Activated T-cell treated with anti-CD3 and anti-CD28 coated beads, Interleukin-2, amount 50 U/mL, for 24 hours (primary cell): ENCODE measurements around the gene NCOA6.
A peak's percentile ranks its signal among the peaks of the same experiment; 100 is the strongest.

Experiments
- DNase-seq: peaks from one replicate; pipeline ENCODE4 v3.0.0-alpha.2; 2020
- H3K27ac Mint-ChIP-seq: 2 replicates; pipeline ENCODE4 v1.8.0; 2020; ENCODE audit warnings: mild to moderate bottlenecking, mixed read lengths
- H3K27me3 Mint-ChIP-seq: 2 replicates; pipeline ENCODE4 v1.8.0; 2020; ENCODE audit warnings: mixed read lengths
- H3K36me3 Mint-ChIP-seq: 2 replicates; pipeline ENCODE4 v1.8.0; 2020; ENCODE audit warnings: low read depth, mixed read lengths
- H3K4me1 Mint-ChIP-seq: 2 replicates; pipeline ENCODE4 v1.8.0; 2020; ENCODE audit warnings: low read depth, mixed read lengths
- H3K4me3 Mint-ChIP-seq: 2 replicates; pipeline ENCODE4 v1.8.0; 2020; ENCODE audit warnings: mild to moderate bottlenecking, moderate library complexity, mixed read lengths
- H3K9me3 Mint-ChIP-seq: 2 replicates; pipeline ENCODE4 v1.8.0; 2020; ENCODE audit warnings: mixed read lengths

Gene NCOA6

GRCh38 chr20:34850969-34851368 lies 25.5 kb upstream of the NCOA6 start:
- DNase-seq, result no peak
- H3K9me3 Mint-ChIP-seq, result no peaks in the 10 kb centered on the region

GRCh38 chr20:34849778-34850177 lies 24.3 kb upstream of the NCOA6 start:
- Mint-ChIP-seq H3K4me3 (no peak overlapping the region), H3K36me3 (peaks cover 39% of the 10 kb centered on the region), H3K4me1 (no peaks in the 10 kb centered on the region)

More at GRCh38 chr20:34850969-34851368, 25.5 kb upstream of the NCOA6 start:
- no peak overlapping the region for H3K4me3 Mint-ChIP-seq
- H3K4me1 Mint-ChIP-seq, result no peaks in the 10 kb centered on the region
- peaks cover 47% of the 10 kb centered on the region for H3K36me3 Mint-ChIP-seq
- no peaks in the 10 kb centered on the region for H3K27me3 Mint-ChIP-seq
- H3K27ac Mint-ChIP-seq, result no peak overlapping the region

GRCh38 chr20:34848597-34848996 lies 23.1 kb upstream of the NCOA6 start:
- H3K9me3 Mint-ChIP-seq, result no peaks in the 10 kb centered on the region
- no peaks in the 10 kb centered on the region for H3K27me3 Mint-ChIP-seq
- no peak overlapping the region for H3K27ac Mint-ChIP-seq

More at GRCh38 chr20:34849778-34850177, 24.3 kb upstream of the NCOA6 start:
- DNase-seq, result no peak
- H3K27ac Mint-ChIP-seq, result no peak overlapping the region
- no peaks in the 10 kb centered on the region for H3K27me3 Mint-ChIP-seq
- H3K9me3 Mint-ChIP-seq, result no peaks in the 10 kb centered on the region

GRCh38 chr20:34843421-34843820 lies 18.0 kb upstream of the NCOA6 start:
- Mint-ChIP-seq H3K27ac (no peak overlapping the region), H3K4me3 (no peak overlapping the region), H3K36me3 (peaks cover 5% of the 10 kb centered on the region), H3K27me3 (no peaks in the 10 kb centered on the region), H3K4me1 (no peaks in the 10 kb centered on the region), H3K9me3 (no peaks in the 10 kb centered on the region)
- DNase-seq, result no peak

More at GRCh38 chr20:34848597-34848996, 23.1 kb upstream of the NCOA6 start:
- Mint-ChIP-seq H3K4me3 (no peak overlapping the region), H3K4me1 (no peaks in the 10 kb centered on the region), H3K36me3 (peaks cover 34% of the 10 kb centered on the region)
- DNase-seq, result no peak

- H3K4me1 Mint-ChIP-seq, result no peaks in the 10 kb centered on the region
- no peaks in the 10 kb centered on the region for H3K27me3 Mint-ChIP-seq
- no peaks in the 10 kb centered on the region for H3K36me3 Mint-ChIP-seq
- H3K9me3 Mint-ChIP-seq, result no peaks in the 10 kb centered on the region
- H3K4me3 Mint-ChIP-seq, result no peak overlapping the region
- no peak for DNase-seq
- no peak overlapping the region for H3K27ac Mint-ChIP-seq
These were observed 16.7 kb upstream of the NCOA6 start for GRCh38 chr20:34842143-34842542.

GRCh38 chr20:34834459-34834893 lies 9.0 kb upstream of the NCOA6 start:
- Mint-ChIP-seq H3K4me1 (peaks cover 1% of the 10 kb centered on the region), H3K4me3 (no peak overlapping the region), H3K27ac (no peak overlapping the region), H3K36me3 (no peaks in the 10 kb centered on the region), H3K9me3 (no peaks in the 10 kb centered on the region), H3K27me3 (peaks cover 8% of the 10 kb centered on the region)
- peak; percentile 37 for DNase-seq

GRCh38 chr20:34831936-34832335 lies 6.5 kb upstream of the NCOA6 start:
- no peak for DNase-seq

GRCh38 chr20:34829191-34829590 lies 3.7 kb upstream of the NCOA6 start:
- Mint-ChIP-seq H3K36me3 (peaks cover 8% of the 10 kb centered on the region), H3K27me3 (peaks cover 4% of the 10 kb centered on the region), H3K9me3 (no peaks in the 10 kb centered on the region), H3K27ac (no peak overlapping the region), H3K4me3 (no peak overlapping the region), H3K4me1 (peaks cover 13% of the 10 kb centered on the region)
- DNase-seq, result no peak

More at GRCh38 chr20:34831936-34832335, 6.5 kb upstream of the NCOA6 start:
- Mint-ChIP-seq H3K36me3 (no peaks in the 10 kb centered on the region), H3K4me1 (peaks cover 1% of the 10 kb centered on the region), H3K9me3 (no peaks in the 10 kb centered on the region), H3K27me3 (peaks cover 8% of the 10 kb centered on the region), H3K27ac (no peak overlapping the region), H3K4me3 (no peak overlapping the region)

- H3K27me3 Mint-ChIP-seq, result no peaks in the 10 kb centered on the region
- peak overlapping the region; percentile 96 for H3K4me3 Mint-ChIP-seq
- peak overlapping the region; percentile 96 for H3K27ac Mint-ChIP-seq
- peaks cover 18% of the 10 kb centered on the region for H3K36me3 Mint-ChIP-seq
- H3K4me1 Mint-ChIP-seq, result peaks cover 44% of the 10 kb centered on the region
- H3K9me3 Mint-ChIP-seq, result no peaks in the 10 kb centered on the region
- peak; percentile 79 for DNase-seq
These were observed 483 bp downstream of the NCOA6 start for GRCh38 chr20:34824806-34825529.

- no peaks in the 10 kb centered on the region for H3K9me3 Mint-ChIP-seq
- H3K4me3 Mint-ChIP-seq, result peak overlapping the region; percentile 96
- peaks cover 18% of the 10 kb centered on the region for H3K36me3 Mint-ChIP-seq
- peaks cover 49% of the 10 kb centered on the region for H3K4me1 Mint-ChIP-seq
- H3K27me3 Mint-ChIP-seq, result no peaks in the 10 kb centered on the region
- peak overlapping the region; percentile 96 for H3K27ac Mint-ChIP-seq
- peak; percentile 80 for DNase-seq
These were observed 1.0 kb downstream of the NCOA6 start for GRCh38 chr20:34824452-34824805.

GRCh38 chr20:34824026-34824425 lies 1.4 kb downstream of the NCOA6 start:
- no peaks in the 10 kb centered on the region for H3K27me3 Mint-ChIP-seq
- peaks cover 53% of the 10 kb centered on the region for H3K4me1 Mint-ChIP-seq
- H3K27ac Mint-ChIP-seq, result peak overlapping the region; percentile 96
- peak overlapping the region; percentile 96 for H3K4me3 Mint-ChIP-seq
- H3K9me3 Mint-ChIP-seq, result no peaks in the 10 kb centered on the region
- H3K36me3 Mint-ChIP-seq, result peaks cover 18% of the 10 kb centered on the region
- DNase-seq, result no peak

- DNase-seq, result no peak
- Mint-ChIP-seq H3K4me3 (no peak overlapping the region), H3K9me3 (no peaks in the 10 kb centered on the region), H3K27ac (no peak overlapping the region), H3K36me3 (peaks cover 18% of the 10 kb centered on the region), H3K27me3 (no peaks in the 10 kb centered on the region), H3K4me1 (peaks cover 67% of the 10 kb centered on the region)
These were observed 4.5 kb downstream of the NCOA6 start for GRCh38 chr20:34820805-34821578.

- peaks cover 5% of the 10 kb centered on the region for H3K36me3 Mint-ChIP-seq
- no peak overlapping the region for H3K4me3 Mint-ChIP-seq
- no peak overlapping the region for H3K27ac Mint-ChIP-seq
- no peaks in the 10 kb centered on the region for H3K9me3 Mint-ChIP-seq
- H3K4me1 Mint-ChIP-seq, result peaks cover 57% of the 10 kb centered on the region
- DNase-seq, result no peak
- no peaks in the 10 kb centered on the region for H3K27me3 Mint-ChIP-seq
These were observed 7.7 kb downstream of the NCOA6 start for GRCh38 chr20:34817801-34818200.

- Mint-ChIP-seq H3K27me3 (no peaks in the 10 kb centered on the region), H3K4me3 (no peak overlapping the region), H3K9me3 (no peaks in the 10 kb centered on the region), H3K36me3 (peaks cover 5% of the 10 kb centered on the region), H3K4me1 (peaks cover 50% of the 10 kb centered on the region), H3K27ac (no peak overlapping the region)
- no peak for DNase-seq
These were observed 8.4 kb downstream of the NCOA6 start for GRCh38 chr20:34817072-34817471.

- Mint-ChIP-seq H3K4me3 (no peak overlapping the region), H3K27me3 (no peaks in the 10 kb centered on the region), H3K27ac (no peak overlapping the region), H3K4me1 (peaks cover 40% of the 10 kb centered on the region), H3K36me3 (peaks cover 4% of the 10 kb centered on the region), H3K9me3 (no peaks in the 10 kb centered on the region)
- DNase-seq, result no peak
These were observed 9.8 kb downstream of the NCOA6 start for GRCh38 chr20:34815636-34816035.
